GM12878 (cell line): ENCODE results near the gene ANKRD53. TPM values are rescaled to one million over a fixed set of nuclear protein-coding genes. Genes with fewer than 3 reads are reported as not detected.

Experiments
- ATAC-seq: fragments of 200-7000 bp; cut with Tn5 transposase; 3 replicates; pipeline ENCODE4 v1.9.1; 2020; ENCODE audit warnings: mild to moderate bottlenecking, moderate library complexity
- BruUV-seq: library from RNA; stranded (reverse); fragments of 400-500 nt; replicated peaks from 2 replicates; lab custom pipeline; 2021; lab: Mats Ljungman, UMichigan
- CTCF ChIA-PET: fragments of 300-600 bp; sonication (Branson Sonifier 250); formaldehyde crosslinking; extraction: SDS; loops from one replicate; lab custom pipeline; 2021; ENCODE audit warnings: inconsistent platforms; lab: Yijun Ruan, JAX
- POLR2A ChIA-PET: fragments of 350-600 bp; formaldehyde crosslinking; extraction: SDS; loops from one replicate; lab custom pipeline; 2021; ENCODE audit warnings: inconsistent platforms; lab: Charles Lee
- RAD21 ChIA-PET: fragments of 300-600 bp; sonication (Branson Sonifier 250); formaldehyde crosslinking; loops from one replicate; lab custom pipeline; 2023; ENCODE audit warnings: antibody characterized with exemption; ENCODE audit not compliant: unreplicated experiment; lab: Charles Lee
- SMC1A ChIA-PET: fragments of 300-600 bp; sonication (Branson Sonifier 250); formaldehyde crosslinking; loops from one replicate; lab custom pipeline; 2023; ENCODE audit not compliant: unreplicated experiment, uncharacterized antibody; lab: Charles Lee
- DNase-seq: peaks from one replicate; pipeline ENCODE4 v3.0.0-alpha.2; 2011; ENCODE audit warnings: low read depth, low spot score
- FAIRE-seq: peaks from 3 replicates; lab custom pipeline; 2011; peaks lifted over from hg19 to GRCh38; lab: Jason Lieb, UNC
- H2AFZ ChIP-seq: 2 replicates; pipeline ENCODE4 v1.6.0; 2011; ENCODE audit warnings: low read depth, low read length, control low read depth; ENCODE audit not compliant: control insufficient read depth
- H3K27ac ChIP-seq: 2 replicates; pipeline ENCODE4 v1.5.1; 2011; ENCODE audit warnings: control low read depth; ENCODE audit not compliant: control insufficient read depth, insufficient read depth
- H3K27me3 ChIP-seq, 2 experiments: replicated peaks in 1 of 2; 2 replicates each; pipeline versions ENCODE4 v1.6.0 to v1.6.1; 2011; ENCODE audit warnings: low read length in 1 of 2; ENCODE audit not compliant: control insufficient read depth in 2 of 2, insufficient read depth in 2 of 2
- H3K36me3 ChIP-seq, 2 experiments: 2 replicates each; pipeline ENCODE4 v1.5.1; 2011; ENCODE audit warnings: low read length in 1 of 2; ENCODE audit not compliant: control insufficient read depth in 2 of 2, insufficient read depth in 2 of 2
- H3K4me1 ChIP-seq: 2 replicates; pipeline ENCODE4 v1.6.1; 2011; ENCODE audit warnings: mild to moderate bottlenecking, low read length, moderate library complexity, mixed read lengths; ENCODE audit not compliant: control insufficient read depth, insufficient read depth
- H3K4me2 ChIP-seq: 2 replicates; pipeline ENCODE4 v1.6.0; 2011; ENCODE audit warnings: control low read depth; ENCODE audit not compliant: control insufficient read depth, insufficient read depth
- H3K4me3 ChIP-seq: fragments of 200-600 bp; sonication (generic); 2 replicates; pipeline ENCODE4 v1.5.1; 2016
- H3K79me2 ChIP-seq: 2 replicates; pipeline ENCODE4 v1.6.0; 2011; ENCODE audit warnings: low read length; ENCODE audit not compliant: control insufficient read depth, insufficient read depth
- H3K9ac ChIP-seq: 2 replicates; pipeline ENCODE4 v1.8.0; 2011; ENCODE audit warnings: low read length, control low read depth, mixed read lengths; ENCODE audit not compliant: control insufficient read depth, insufficient read depth
- H3K9me3 ChIP-seq: replicated peaks from 3 replicates; pipeline ENCODE4 v1.5.1; 2011; ENCODE audit warnings: mild to moderate bottlenecking, low read length; ENCODE audit not compliant: control insufficient read depth, insufficient read depth
- H4K20me1 ChIP-seq: 2 replicates; pipeline ENCODE4 v1.6.0; 2011; ENCODE audit not compliant: control insufficient read depth, insufficient read depth
- CBX3 ChIP-seq: fragments of 200-600 bp; sonication (generic); IDR thresholded peaks from 2 replicates; pipeline ENCODE4 v1.6.1; 2016; ENCODE audit warnings: low read depth, borderline replicate concordance
- CREB1 ChIP-seq: IDR thresholded peaks from 2 replicates; pipeline ENCODE4 v1.6.1; 2012; ENCODE audit warnings: low read depth, mild to moderate bottlenecking, inconsistent platforms
- FOS ChIP-seq: IDR thresholded peaks from 3 replicates; pipeline ENCODE4 v1.6.1; 2011; ENCODE audit warnings: borderline replicate concordance; ENCODE audit not compliant: insufficient read length; ENCODE audit errors: extremely low read depth
- HCFC1 ChIP-seq: fragments of 150-350 bp; IDR thresholded peaks from 2 replicates; pipeline ENCODE4 v1.6.1; 2014; ENCODE audit warnings: low read length
- MXI1 ChIP-seq: fragments of 150-350 bp; IDR thresholded peaks from 2 replicates; pipeline ENCODE4 v1.6.1; 2011; ENCODE audit warnings: low read depth, mild to moderate bottlenecking, inconsistent platforms, low read length, improper control_type of control experiment
- NBN ChIP-seq: fragments of 450-650 bp; IDR thresholded peaks from 2 replicates; pipeline ENCODE4 v1.6.1; 2016
- NFXL1 ChIP-seq: fragments of 450-650 bp; IDR thresholded peaks from 2 replicates; pipeline ENCODE4 v1.6.1; 2017; ENCODE audit warnings: antibody characterized with exemption, mild to moderate bottlenecking, borderline replicate concordance
- PML ChIP-seq: IDR thresholded peaks from 2 replicates; pipeline ENCODE4 v1.6.1; 2012; ENCODE audit warnings: low read length, inconsistent platforms
- SMARCA5 ChIP-seq: fragments of 450-650 bp; IDR thresholded peaks from 2 replicates; pipeline ENCODE4 v1.6.1; 2017; ENCODE audit warnings: mild to moderate bottlenecking
- SP1 ChIP-seq: IDR thresholded peaks from one replicate; pipeline ENCODE4 v1.6.1; 2011; ENCODE audit warnings: low read depth, low read length
- SREBF2 ChIP-seq: IDR thresholded peaks from 2 replicates; pipeline ENCODE4 v1.6.1; 2012; ENCODE audit warnings: mild to moderate bottlenecking, low read length
- TCF3 ChIP-seq: IDR thresholded peaks from 2 replicates; pipeline ENCODE4 v1.6.1; 2012; ENCODE audit warnings: low read depth, mild to moderate bottlenecking, low read length, borderline replicate concordance; ENCODE audit not compliant: insufficient read depth
- WGBS: methylation state at CpG from one replicate; pipeline ENCODE4 v1.1.6; 2016; ENCODE audit warnings: low lambda C conversion rate; ENCODE audit not compliant: insufficient replicate concordance, insufficient coverage; ENCODE audit errors: missing lambda C conversion rate; 5-methylcytosine and 5-hydroxymethylcytosine counted together
- in situ Hi-C: fragments of 300-500 bp; cut with MboI; formaldehyde crosslinking; loops from 9 replicates; pipeline ENCODE4 v1.14.3; 2018; ENCODE audit warnings: mixed read lengths
- intact Hi-C: fragments of 100-400 bp; cut with micrococcal nuclease; formaldehyde crosslinking; loops from one replicate; pipeline ENCODE4 v1.14.2; 2022; ENCODE audit not compliant: unreplicated experiment
- polyA plus RNA-seq, 11 experiments: library from polyadenylated mRNA; depleted of rRNA in 4 of 11; unstranded in 6 of 11; stranded (reverse) in 5 of 11; fragments of >200 nt; fragmentation: Nextera tagmentation in 4 of 11; fragmentation: Illumina TruSeq in 1 of 11; extraction: Ambion mirVana in 4 of 11; extraction: Trizol in 1 of 11; gene quantifications; 1 replicate in 1 of 11; 2 replicates in 10 of 11; pipeline versions ENCODE4 v1.2.1 to v1.2.3, GENCODE V29; 2011 to 2016; ENCODE audit warnings: inconsistent platforms in 2 of 11, missing spikeins in 2 of 11, low read depth in 1 of 11
- total RNA-seq, 4 experiments: library from RNA; depleted of rRNA in 3 of 4; stranded (reverse); fragments of >200 nt in 3 of 4; fragmentation: Illumina TruSeq in 1 of 4; extraction: Trizol in 1 of 4; gene quantifications; 2 replicates each; pipeline versions ENCODE4 v1.2.1 to v1.2.3, GENCODE V29; 2013 to 2021
- TF ChIP-seq, protein P1 (sequence below): fragments of 450-650 bp; IDR thresholded peaks from 2 replicates; pipeline ENCODE4 v1.6.1; 2017; ENCODE audit warnings: mild to moderate bottlenecking, low read depth, inconsistent platforms; ENCODE audit not compliant: poor library complexity, severe bottlenecking
- TF ChIP-seq, protein P2 (sequence below): fragments of 450-650 bp; IDR thresholded peaks from 2 replicates; pipeline ENCODE4 v1.6.1; 2016; ENCODE audit warnings: mild to moderate bottlenecking

The ANKRD53 gene
- total and polyA plus RNA-seq, 10 of the 15 experiments (the other 5 are each of a cell fraction or from before 2014, with no cell fraction given), result 0.04 TPM; not detected in 8

DNA sequence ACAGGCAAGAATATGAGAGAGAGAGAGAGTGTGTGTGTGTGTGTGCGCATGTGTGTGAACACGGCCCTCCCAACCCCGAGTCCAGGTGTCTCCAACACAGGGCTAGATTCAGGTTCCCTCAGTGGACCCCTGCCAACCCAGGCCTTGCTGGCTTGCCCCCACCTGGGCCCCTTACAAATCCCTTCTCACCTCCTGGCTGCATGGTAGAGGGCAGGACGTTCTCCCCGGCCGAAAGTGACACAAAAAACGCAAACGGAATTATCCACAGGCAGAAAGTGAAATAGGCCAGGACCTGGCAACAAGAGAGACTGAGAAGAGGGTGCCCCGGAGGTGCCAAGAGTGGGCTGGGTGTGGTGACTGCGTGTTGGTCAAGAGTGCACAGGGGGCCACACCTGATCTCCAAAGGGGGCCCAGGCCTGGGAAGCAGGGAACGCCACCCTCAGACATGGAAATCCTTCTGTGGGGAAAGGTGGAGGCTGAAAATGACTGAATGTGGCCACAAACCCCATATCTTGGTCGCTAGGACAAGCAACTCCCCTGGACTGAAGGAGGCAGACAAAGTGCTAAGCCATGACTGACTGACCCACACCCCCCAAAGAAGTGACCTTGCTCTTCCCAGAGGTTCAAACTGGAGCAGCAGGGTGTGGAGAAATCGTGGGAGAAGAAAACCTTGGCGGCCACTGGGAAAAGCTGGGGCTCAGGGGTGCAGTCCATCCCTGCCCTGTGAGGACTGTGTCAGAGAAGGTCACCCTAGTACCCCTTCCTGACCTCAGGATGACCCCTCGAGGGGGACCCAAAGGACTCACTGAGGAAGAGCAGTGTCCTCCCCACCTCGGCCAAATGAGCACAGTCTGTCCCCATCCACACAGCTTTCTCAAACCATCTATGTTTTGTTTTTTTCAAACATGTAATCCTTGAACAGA lies 10.6 kb downstream of the ANKRD53 start (continued):
- TF ChIP-seq, protein P1, sequence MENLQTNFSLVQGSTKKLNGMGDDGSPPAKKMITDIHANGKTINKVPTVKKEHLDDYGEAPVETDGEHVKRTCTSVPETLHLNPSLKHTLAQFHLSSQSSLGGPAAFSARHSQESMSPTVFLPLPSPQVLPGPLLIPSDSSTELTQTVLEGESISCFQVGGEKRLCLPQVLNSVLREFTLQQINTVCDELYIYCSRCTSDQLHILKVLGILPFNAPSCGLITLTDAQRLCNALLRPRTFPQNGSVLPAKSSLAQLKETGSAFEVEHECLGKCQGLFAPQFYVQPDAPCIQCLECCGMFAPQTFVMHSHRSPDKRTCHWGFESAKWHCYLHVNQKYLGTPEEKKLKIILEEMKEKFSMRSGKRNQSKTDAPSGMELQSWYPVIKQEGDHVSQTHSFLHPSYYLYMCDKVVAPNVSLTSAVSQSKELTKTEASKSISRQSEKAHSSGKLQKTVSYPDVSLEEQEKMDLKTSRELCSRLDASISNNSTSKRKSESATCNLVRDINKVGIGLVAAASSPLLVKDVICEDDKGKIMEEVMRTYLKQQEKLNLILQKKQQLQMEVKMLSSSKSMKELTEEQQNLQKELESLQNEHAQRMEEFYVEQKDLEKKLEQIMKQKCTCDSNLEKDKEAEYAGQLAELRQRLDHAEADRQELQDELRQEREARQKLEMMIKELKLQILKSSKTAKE, result no peak

DNA sequence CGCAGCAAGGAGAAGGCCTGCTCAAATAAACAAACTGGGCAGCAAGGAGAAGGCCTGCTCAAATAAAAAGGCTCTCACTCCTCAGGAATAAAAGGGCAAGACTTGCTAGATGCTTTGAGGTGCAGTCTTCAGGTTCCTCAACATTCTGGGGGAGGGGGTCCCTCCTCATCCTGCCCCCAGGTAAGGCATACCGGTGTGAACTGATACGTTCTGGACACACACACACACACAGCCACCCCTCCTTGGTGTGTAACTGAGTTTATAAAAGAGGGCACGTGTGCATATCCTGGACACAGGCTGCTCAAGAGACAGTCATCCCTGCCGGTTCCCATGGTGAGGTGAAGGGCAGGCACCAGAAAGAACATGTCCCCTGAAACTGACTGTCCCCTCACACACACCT lies 11.8 kb downstream of the ANKRD53 start:
- DNase-seq (no peak), FAIRE-seq (no peak), ATAC-seq (no peak)
- no peak overlapping the region for H3K9ac ChIP-seq
- no peak overlapping the region for H3K27ac ChIP-seq
- RAD21 ChIA-PET, result no interaction called here
- in situ Hi-C loops, result no loop called here
- no TSS peak for BruUV-seq
- intact Hi-C loops, result no loop called here
- H3K36me3 ChIP-seq, result peaks cover 7 to 17% of the 10 kb centered on the region in 2 experiments
- TF ChIP-seq SMARCA5, result no peak
- no peak for TF ChIP-seq SREBF2
- TF ChIP-seq, protein P2, sequence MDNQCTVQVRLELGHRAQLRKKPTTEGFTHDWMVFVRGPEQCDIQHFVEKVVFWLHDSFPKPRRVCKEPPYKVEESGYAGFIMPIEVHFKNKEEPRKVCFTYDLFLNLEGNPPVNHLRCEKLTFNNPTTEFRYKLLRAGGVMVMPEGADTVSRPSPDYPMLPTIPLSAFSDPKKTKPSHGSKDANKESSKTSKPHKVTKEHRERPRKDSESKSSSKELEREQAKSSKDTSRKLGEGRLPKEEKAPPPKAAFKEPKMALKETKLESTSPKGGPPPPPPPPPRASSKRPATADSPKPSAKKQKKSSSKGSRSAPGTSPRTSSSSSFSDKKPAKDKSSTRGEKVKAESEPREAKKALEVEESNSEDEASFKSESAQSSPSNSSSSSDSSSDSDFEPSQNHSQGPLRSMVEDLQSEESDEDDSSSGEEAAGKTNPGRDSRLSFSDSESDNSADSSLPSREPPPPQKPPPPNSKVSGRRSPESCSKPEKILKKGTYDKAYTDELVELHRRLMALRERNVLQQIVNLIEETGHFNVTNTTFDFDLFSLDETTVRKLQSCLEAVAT, result no peak
- no peak for TF ChIP-seq NFXL1
- TF ChIP-seq MXI1, result no peak
- no peak for TF ChIP-seq FOS
- TF ChIP-seq HCFC1, result no peak
- no peak for TF ChIP-seq TCF3
- no peak for TF ChIP-seq CREB1
- no peak for TF ChIP-seq PML
- TF ChIP-seq NBN, result no peak
- no peak for TF ChIP-seq SP1
- no peak for TF ChIP-seq CBX3
- H3K4me1 ChIP-seq, result peaks cover 9% of the 10 kb centered on the region
- SMC1A ChIA-PET, result no interaction called here
- H3K4me3 ChIP-seq, result no peak overlapping the region
- H3K79me2 ChIP-seq, result peaks cover 21% of the 10 kb centered on the region
- 86% methylated on average over 5 of the region's 5 CpGs for WGBS
- POLR2A ChIA-PET, result no interaction called here
- H2AFZ ChIP-seq, result no peak overlapping the region
- CTCF ChIA-PET, result interaction anchor here (1.3 kb wide), 1 partner anchor 25 kb away, joined by 3 read pairs; no protein-coding TSS in a partner anchor
- H3K27me3 ChIP-seq, result no peaks in the 10 kb centered on the region
- no peaks in the 10 kb centered on the region for H4K20me1 ChIP-seq
- H3K4me2 ChIP-seq, result no peak overlapping the region
- no peaks in the 10 kb centered on the region for H3K9me3 ChIP-seq
